GM19372 (cell line): Measurements from ENCODE around the gene NTRK2.

ENCODE experiments used
- ATAC-seq: cut with Tn5 transposase; IDR thresholded peaks from one replicate; pipeline ENCODE4 v1.9.1; 2021; ENCODE audit warnings: mild to moderate bottlenecking, low read depth, moderate library complexity; ENCODE audit not compliant: unreplicated experiment

Gene NTRK2

DNA sequence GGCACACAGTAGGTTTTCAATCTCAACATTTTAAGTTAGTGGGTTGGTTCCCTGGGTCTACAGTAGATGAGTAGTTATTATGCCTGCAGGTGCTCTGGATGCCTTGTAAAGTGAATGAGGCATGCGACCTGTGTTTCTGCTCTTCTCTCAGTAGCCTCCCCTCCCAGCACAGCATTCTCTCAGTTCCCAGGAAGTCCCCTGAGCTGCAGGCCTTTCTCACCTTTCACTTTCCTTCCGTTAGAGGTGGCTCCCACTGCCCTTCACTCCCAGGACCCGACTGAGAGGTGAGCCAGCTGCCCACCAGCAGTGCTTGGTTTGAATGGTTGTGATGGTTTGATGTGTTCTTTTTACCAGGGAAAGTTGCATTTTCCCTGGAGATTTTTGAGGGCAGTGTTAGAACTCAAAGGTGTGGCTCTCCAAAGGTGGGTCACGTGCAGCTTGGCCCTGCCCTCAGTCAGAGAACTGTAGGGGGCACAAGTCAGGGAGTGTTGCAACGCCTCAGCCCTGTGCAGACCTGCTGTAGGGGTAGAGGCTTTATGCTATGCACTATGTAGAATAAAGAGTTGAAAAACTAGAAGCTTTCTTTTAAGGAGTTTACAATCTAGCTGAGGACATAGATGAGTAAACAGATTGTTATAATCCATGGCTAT, 173.8 kb downstream of the NTRK2 start:
- no peak for ATAC-seq

DNA sequence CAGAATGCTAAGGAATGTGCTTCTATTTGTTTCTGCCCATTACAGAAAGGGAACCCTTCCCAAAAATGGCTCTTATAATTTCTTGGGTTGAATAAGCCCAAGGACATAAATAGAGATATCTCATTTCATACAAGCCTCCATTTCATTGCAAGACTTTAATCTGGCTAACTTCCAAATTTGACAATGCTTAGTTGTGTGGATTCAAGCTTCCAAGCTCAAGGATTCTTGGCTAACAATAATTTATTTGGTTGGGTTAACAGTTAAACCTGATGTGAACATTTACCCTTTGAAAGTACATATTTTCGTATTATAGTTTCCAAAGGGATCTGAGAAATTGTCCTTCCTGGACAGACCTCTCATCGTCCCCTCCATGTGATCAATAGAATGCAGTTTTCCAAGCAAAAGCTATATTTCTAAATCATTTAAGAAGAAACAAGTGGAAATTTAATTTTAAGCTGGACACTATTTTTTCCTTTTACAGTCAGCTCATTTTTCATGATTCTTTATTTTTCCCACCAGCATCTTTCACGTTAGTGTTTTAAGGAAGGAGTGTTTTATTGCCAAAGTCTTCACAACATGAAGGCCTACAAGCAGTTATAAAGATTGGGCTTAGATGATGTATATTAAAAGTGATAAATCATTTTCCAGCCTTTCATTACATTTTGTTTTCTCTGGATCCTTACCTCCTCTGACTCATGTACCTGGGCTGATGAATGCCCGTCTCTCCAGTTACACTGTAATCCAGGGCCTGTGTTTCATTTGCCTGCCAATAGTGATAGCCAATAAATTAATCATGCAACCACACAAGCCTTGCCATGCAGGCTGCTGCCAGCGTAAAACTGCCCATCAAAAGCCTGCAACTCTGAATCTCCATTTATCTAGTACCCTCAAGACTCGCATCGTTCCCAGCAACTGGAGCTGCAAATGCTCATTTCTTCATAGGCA, 176.7 kb downstream of the NTRK2 start:
- ATAC-seq: no peak

GRCh38 chr9:84846906-84847305, 177.4 kb downstream of the NTRK2 start:
- no peak for ATAC-seq

DNA sequence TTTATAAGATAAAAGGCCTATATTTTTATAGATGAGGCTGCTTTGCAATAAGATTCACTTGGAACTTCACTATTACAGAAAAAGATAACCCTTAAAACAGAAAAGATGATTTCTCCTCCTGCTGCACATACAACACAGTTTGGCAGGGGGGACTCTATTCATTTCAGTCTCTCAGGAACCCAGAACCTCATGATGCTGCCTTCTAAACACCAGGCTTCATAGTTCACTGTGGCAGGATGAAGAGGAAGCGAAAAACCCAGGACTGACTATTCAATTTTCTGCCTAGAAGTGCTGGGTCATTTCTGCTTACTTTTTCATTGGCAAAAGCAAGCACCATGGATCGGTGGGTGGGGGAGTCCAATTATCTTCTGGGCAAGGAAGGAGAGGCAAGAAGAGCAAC, 179.5 kb downstream of the NTRK2 start:
- ATAC-seq: no peak

DNA sequence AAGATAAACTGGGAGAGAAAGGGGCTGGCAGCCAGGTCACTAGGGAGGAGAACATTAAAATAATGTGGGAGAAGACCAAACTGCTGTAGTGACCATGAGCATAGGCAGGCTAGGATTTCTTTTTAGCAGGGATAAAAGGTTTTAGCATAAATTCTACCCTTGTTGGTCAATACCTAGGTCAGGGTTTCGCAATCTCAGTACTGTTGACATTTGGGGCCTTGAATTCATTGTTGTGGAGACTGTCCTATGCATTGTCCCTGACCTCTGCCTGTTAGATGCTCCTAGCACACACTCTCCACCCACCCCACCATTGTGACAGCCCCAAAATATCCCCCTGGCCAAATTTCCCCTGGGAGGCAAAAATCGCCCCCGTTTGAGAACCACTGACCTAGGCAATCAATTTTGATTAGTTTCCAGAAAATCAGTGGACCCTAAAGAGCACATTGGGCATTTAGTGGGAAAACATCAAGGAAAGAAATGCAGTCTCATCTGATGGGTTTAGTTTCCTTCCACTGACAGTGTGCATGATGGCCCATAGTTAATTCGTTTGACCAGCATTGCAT, 181.4 kb downstream of the NTRK2 start:
- no peak for ATAC-seq

- no peak for ATAC-seq
Measured at GRCh38 chr9:84851935-84852585, 182.5 kb downstream of the NTRK2 start.

GRCh38 chr9:84852617-84853301, 183.2 kb downstream of the NTRK2 start:
- ATAC-seq: no peak

DNA sequence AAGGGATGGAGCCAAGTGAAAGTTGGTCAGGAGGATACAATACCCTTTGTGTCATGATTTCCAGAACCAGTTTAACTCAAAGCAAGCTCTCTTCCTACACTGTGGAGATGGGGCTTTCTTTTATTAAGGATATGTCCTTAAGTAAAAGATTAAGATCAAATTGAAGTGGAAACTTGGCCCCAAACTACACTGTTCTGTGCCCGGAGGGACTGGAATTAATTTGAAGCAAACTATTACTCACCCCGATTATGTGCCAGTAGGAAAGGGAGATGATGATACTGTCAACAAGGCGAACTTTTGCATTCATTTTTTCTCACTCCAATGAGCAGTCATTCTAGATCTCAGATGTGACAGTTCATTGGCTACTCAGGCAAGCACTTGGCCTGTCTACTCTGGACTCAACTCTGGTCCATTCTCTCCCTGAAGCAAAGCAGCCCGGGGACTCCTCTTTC, 186.7 kb downstream of the NTRK2 start:
- no peak for ATAC-seq

DNA sequence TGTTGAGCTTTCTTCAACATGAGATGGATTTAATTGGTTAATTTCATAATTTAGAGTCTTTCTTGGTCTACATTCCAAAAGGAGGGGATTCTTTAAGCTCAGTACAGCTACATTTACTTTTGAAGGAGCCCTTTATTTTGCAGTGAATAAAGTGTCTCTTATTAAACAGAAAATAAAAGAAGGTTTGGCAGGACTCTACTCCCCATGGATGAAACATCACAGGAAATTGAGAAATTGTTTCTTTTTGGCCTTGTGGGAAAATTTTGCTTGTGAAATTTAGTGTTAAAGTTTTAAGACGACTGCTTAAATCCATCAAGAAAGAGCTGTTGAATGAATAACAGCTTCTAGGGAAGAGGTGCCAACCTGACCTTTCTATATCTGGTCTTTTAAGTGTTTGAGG, 187.7 kb downstream of the NTRK2 start:
- ATAC-seq: no peak

- ATAC-seq: no peak
Measured at GRCh38 chr9:84858364-84858763, 188.8 kb downstream of the NTRK2 start.

DNA sequence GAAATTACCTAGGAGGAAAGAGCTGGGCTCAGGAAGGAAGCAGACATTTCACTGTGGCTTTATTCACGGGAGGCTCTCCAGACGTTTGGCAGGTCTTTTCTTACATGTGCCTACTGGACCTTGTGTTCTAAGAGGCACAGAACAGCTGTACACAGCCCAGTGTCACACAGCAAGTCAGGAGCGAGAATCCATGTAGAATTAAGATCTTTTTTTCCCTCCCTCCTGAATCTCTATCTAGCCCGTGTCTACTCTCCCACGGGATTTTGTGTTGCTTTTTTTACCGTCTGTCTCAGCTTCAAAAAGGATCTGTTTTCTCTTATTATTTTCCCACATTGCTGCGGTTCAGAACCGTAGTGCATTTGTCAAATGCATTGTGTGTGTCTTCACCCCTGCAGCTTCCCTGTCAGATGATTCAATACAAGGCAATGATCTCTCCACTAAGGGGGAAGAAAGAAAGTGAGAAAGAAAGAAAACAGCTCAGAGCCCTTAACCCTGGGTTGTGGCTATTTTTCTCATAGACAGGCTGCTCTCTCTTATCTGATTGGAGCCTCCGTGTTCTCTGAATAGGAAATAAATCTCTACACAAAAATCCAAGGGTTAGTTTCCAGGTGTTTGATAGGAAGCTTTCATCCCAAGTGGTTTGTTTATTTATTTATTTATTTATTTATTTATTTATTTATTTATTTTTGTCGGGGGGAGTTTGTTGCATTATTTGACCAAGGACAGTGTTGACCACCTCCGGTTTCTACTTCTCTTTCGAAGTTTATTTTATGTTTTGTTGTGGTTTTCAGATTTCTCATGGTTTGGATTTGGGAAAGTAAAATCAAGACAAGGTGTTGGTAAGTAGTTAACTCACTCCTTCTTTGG, 191.0 kb downstream of the NTRK2 start:
- no peak for ATAC-seq

DNA sequence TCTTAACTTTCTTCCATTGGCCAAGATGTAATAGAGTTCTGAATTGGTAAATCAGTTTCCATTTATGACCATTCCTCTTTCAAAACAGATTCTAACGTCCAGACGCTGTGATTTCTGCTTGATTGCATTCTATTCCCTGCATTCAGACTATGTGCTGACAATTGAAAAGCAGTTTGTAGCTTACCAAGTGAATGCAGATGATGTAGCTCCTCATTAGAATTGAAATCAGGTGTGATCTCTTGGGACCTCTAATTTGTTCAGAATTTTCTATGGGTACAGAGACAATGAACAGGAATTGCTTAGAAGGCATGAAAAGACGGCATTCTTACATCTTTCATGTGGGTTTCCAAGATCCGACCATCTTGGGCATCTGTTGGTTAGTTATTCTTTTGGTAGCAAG, 191.9 kb downstream of the NTRK2 start:
- ATAC-seq: no peak

DNA sequence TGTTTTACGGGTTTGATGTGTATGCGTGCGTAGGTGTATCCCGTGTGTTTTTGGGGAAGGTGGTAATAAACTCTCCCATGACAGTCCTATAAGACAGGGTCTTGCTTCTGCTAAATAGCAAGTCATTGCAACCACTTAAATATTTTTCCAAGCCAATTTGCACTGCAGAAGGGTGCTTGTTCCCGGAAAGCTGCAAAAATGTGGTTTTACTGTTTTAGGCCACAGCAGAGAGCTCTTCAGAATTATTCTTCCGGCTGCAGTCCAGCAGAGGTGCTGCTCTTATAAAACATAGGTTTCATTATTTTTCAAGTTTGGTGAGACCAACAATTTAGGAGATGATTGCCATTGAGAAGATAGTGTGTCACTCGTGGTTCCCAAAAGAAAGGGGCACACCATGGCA, 192.8 kb downstream of the NTRK2 start:
- no peak for ATAC-seq

- no peak for ATAC-seq
Measured at GRCh38 chr9:84862810-84863287, 193.3 kb downstream of the NTRK2 start.

GRCh38 chr9:84863372-84863771, 193.8 kb downstream of the NTRK2 start:
- no peak for ATAC-seq

DNA sequence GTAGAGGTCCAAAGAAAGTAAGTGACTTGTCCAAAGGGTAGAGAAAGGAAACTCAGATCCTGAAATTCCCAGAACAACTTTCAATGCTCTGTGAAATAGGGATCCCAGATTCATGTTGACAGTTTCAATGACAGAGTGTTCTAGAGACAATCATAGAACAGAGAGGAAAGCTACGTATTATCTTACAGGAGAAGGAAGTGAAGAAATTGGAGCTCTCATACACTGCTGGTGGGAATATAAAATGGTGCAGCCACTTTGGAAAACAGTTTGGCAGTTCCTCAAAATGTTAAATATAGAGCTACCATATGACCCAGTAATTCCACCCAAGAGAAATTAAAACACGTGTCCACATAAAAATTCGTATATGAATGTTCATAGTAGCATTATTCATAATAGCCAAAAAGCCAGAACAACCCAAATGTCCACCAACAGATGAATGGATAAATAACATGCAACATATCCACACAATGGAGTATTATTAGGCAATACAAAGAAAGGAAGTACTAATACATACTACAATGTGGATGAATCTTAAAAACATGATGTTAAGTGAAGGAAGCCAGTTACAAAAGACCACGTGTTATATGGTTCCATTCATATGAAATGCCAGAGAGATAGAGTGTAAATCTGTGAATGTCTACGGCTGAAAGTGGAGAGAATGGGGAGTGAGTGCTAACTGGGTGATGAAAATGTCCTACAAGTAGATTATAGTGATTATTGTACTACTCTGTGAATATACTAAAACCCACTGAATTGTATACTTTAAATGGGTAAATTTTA, 197.1 kb downstream of the NTRK2 start:
- no peak for ATAC-seq

DNA sequence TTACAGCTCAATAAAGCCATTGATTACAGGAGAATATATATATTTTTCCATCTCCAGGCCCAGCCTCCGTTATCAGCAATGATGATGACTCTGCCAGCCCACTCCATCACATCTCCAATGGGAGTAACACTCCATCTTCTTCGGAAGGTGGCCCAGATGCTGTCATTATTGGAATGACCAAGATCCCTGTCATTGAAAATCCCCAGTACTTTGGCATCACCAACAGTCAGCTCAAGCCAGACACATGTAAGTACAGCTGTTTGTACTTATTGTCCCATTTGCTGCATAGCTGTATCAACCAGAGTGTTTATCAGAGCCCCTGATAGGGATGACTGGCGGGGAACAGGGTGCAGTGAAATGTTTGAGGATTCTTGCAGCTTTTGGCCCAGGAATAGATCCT, 197.7 kb downstream of the NTRK2 start:
- ATAC-seq: no peak

DNA sequence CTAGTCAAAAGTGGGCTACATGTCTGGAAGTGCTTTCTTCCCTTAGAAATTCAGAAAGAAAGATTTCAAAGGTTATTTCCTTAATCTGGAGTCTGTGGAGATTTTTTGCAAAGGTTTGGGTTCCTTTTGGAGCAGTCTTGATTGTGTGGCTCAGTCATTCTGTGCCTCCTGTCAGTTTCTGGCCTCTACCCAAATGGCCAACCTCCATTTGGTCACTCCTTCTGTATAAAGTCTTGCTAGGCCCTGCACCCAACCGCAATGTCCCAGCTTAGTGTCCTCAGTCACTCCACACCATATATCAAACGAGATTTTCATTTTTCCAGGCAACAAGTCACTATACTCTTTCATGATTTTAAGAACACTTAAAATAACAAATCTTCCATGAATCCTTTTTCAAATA, 199.6 kb downstream of the NTRK2 start:
- no peak for ATAC-seq

GRCh38 chr9:84871983-84872382, 202.5 kb downstream of the NTRK2 start:
- ATAC-seq: no peak
